IMR-90 (cell line): ENCODE results near the gene KCNAB1. TPM values are rescaled to one million over a fixed set of nuclear protein-coding genes. Genes with fewer than 3 reads are reported as not detected.

Source experiments
- ATAC-seq: fragments of 200-7000 bp; cut with Tn5 transposase; 2 replicates; pipeline ENCODE4 v1.9.1; 2020; ENCODE audit warnings: low read depth, mild to moderate bottlenecking, moderate library complexity
- BruUV-seq: library from RNA; stranded (reverse); fragments of 400-500 nt; replicated peaks from 2 replicates; lab custom pipeline; 2021; lab: Mats Ljungman, UMichigan
- CTCF ChIA-PET: fragments of 300-600 bp; formaldehyde crosslinking; extraction: SDS; loops from one replicate; lab custom pipeline; 2021; ENCODE audit warnings: antibody characterized with exemption; lab: Yijun Ruan, JAX
- POLR2A ChIA-PET: fragments of 300-600 bp; sonication (Branson Sonifier 250); formaldehyde crosslinking; loops from one replicate; lab custom pipeline; 2022; ENCODE audit warnings: antibody characterized with exemption; ENCODE audit not compliant: unreplicated experiment; lab: Charles Lee
- DNase-seq: peaks from one replicate; pipeline ENCODE4 v3.0.0; 2013
- H2AFZ ChIP-seq: replicated peaks from 2 replicates; pipeline ENCODE3; 2013; ENCODE audit warnings: low read length, mild to moderate bottlenecking; ENCODE audit not compliant: poor library complexity
- H2AK5ac ChIP-seq: 2 replicates; pipeline ENCODE4 v1.6.1; 2013; ENCODE audit warnings: low read depth, low read length, inconsistent platforms
- H2AK9ac ChIP-seq: replicated peaks from 2 replicates; pipeline ENCODE3; 2013; ENCODE audit warnings: mild to moderate bottlenecking, low read depth, low read length, moderate library complexity; ENCODE audit not compliant: poor library complexity
- H2BK120ac ChIP-seq: 2 replicates; pipeline ENCODE4 v1.6.1; 2013; ENCODE audit warnings: low read depth, low read length, inconsistent platforms
- H2BK15ac ChIP-seq: 3 replicates; pipeline ENCODE4 v1.6.1; 2013; ENCODE audit warnings: low read depth, low read length, inconsistent platforms
- H2BK20ac ChIP-seq: 2 replicates; pipeline ENCODE4 v1.6.1; 2013; ENCODE audit warnings: low read depth, mild to moderate bottlenecking, inconsistent platforms, low read length, moderate library complexity
- H2BK5ac ChIP-seq: 2 replicates; pipeline ENCODE4 v1.6.1; 2013; ENCODE audit warnings: mild to moderate bottlenecking, low read depth, low read length, inconsistent platforms; ENCODE audit not compliant: poor library complexity, severe bottlenecking
- H3K14ac ChIP-seq: replicated peaks from 2 replicates; pipeline ENCODE4 v1.6.1; 2013; ENCODE audit warnings: low read depth, low read length, inconsistent platforms
- H3K18ac ChIP-seq: 2 replicates; pipeline ENCODE4 v1.6.1; 2013; ENCODE audit warnings: low read depth, low read length, control low read depth
- H3K23ac ChIP-seq: 2 replicates; pipeline ENCODE4 v1.6.1; 2013; ENCODE audit warnings: low read depth, low read length, inconsistent platforms
- H3K27ac ChIP-seq: 2 replicates; pipeline ENCODE4 v1.5.1; 2013; ENCODE audit warnings: mild to moderate bottlenecking, control low read depth, low read length; ENCODE audit not compliant: insufficient read depth
- H3K27me3 ChIP-seq: 2 replicates; pipeline ENCODE4 v1.6.1; 2013; ENCODE audit warnings: low read length; ENCODE audit not compliant: control insufficient read depth, insufficient read depth
- H3K36me3 ChIP-seq: 2 replicates; pipeline ENCODE4 v1.6.1; 2013; ENCODE audit warnings: low read length, mixed read lengths; ENCODE audit not compliant: control insufficient read depth, insufficient read depth
- H3K4ac ChIP-seq: 2 replicates; pipeline ENCODE4 v1.6.1; 2013; ENCODE audit warnings: low read depth, low read length, inconsistent platforms
- H3K4me1 ChIP-seq: 2 replicates; pipeline ENCODE4 v1.6.1; 2013; ENCODE audit warnings: low read length, mixed read lengths; ENCODE audit not compliant: control insufficient read depth, insufficient read depth
- H3K4me2 ChIP-seq: 2 replicates; pipeline ENCODE4 v1.6.1; 2013; ENCODE audit warnings: low read depth, mild to moderate bottlenecking, control low read depth, low read length, moderate library complexity
- H3K4me3 ChIP-seq: 2 replicates; pipeline ENCODE4 v1.5.1; 2013; ENCODE audit warnings: low read depth, mild to moderate bottlenecking, control low read depth, low read length, moderate library complexity; ENCODE audit not compliant: insufficient read depth
- H3K56ac ChIP-seq: 2 replicates; pipeline ENCODE4 v1.6.1; 2013; ENCODE audit warnings: low read length, inconsistent platforms; ENCODE audit not compliant: insufficient read depth; ENCODE audit errors: extremely low read depth
- H3K79me1 ChIP-seq, 2 experiments: 2 replicates each; pipeline ENCODE4 v1.6.1; 2013; ENCODE audit warnings: low read length in 2 of 2, inconsistent platforms in 1 of 2, low read depth in 1 of 2
- H3K9ac ChIP-seq: 2 replicates; pipeline ENCODE4 v1.6.1; 2013; ENCODE audit warnings: low read depth, low read length, control low read depth
- H3K9me1 ChIP-seq: 2 replicates; pipeline ENCODE4 v1.6.1; 2013; ENCODE audit warnings: low read length, inconsistent platforms; ENCODE audit not compliant: insufficient read depth
- H3K9me3 ChIP-seq: 2 replicates; pipeline ENCODE4 v1.6.1; 2013; ENCODE audit warnings: low read length; ENCODE audit not compliant: control insufficient read depth, insufficient read depth
- H4K20me1 ChIP-seq: 2 replicates; pipeline ENCODE4 v1.6.1; 2013; ENCODE audit warnings: low read length, inconsistent platforms; ENCODE audit not compliant: insufficient read depth
- H4K5ac ChIP-seq: 2 replicates; pipeline ENCODE4 v1.6.1; 2013; ENCODE audit warnings: mild to moderate bottlenecking, low read depth, low read length, control low read depth
- H4K8ac ChIP-seq, 2 experiments: 2 replicates each; pipeline ENCODE4 v1.6.1; 2013; ENCODE audit warnings: low read depth in 2 of 2, low read length in 2 of 2, control low read depth in 1 of 2, inconsistent platforms in 1 of 2
- H4K91ac ChIP-seq: 2 replicates; pipeline ENCODE4 v1.6.1; 2013; ENCODE audit warnings: low read depth, low read length, inconsistent platforms; ENCODE audit not compliant: insufficient read depth
- NFE2L2 ChIP-seq: fragments of 150-350 bp; IDR thresholded peaks from 2 replicates; pipeline ENCODE4 v1.6.1; 2016; ENCODE audit warnings: low read depth, mild to moderate bottlenecking, low read length
- RAD21 ChIP-seq: IDR thresholded peaks from 2 replicates; pipeline ENCODE4 v1.6.1; 2012; ENCODE audit warnings: low read length, improper control_type of control experiment
- RCOR1 ChIP-seq: IDR thresholded peaks from 2 replicates; pipeline ENCODE4 v1.6.1; 2012; ENCODE audit warnings: mild to moderate bottlenecking, low read length, improper control_type of control experiment; ENCODE audit not compliant: insufficient replicate concordance
- WGBS, 2 experiments: methylation state at CpG; one replicate each; pipeline versions ENCODE4 v1.1.5 to v1.1.7; 2013; ENCODE audit warnings: missing lambda C conversion rate in 2 of 2; ENCODE audit not compliant: insufficient read length in 1 of 2; ENCODE audit errors: extremely low coverage in 2 of 2; 5-methylcytosine and 5-hydroxymethylcytosine counted together
- dilution Hi-C: fragments of 300-500 bp; cut with HindIII; formaldehyde crosslinking; loops from one replicate; pipeline ENCODE4 v1.14.3; 2018; ENCODE audit warnings: low sequenced_read_pairs; ENCODE audit not compliant: unreplicated experiment
- in situ Hi-C: fragments of 300-500 bp; cut with MboI; formaldehyde crosslinking; loops from 3 replicates; pipeline ENCODE4 v1.14.3; 2019; ENCODE audit warnings: low sequenced_read_pairs, inconsistent platforms, mixed read lengths
- intact Hi-C: fragments of 100-400 bp; cut with micrococcal nuclease; formaldehyde crosslinking; loops from 2 replicates; pipeline ENCODE4 v1.10.0; 2022
- polyA plus RNA-seq, 3 experiments: library from polyadenylated mRNA; depleted of rRNA; stranded (reverse); fragments of >200 nt; gene quantifications; 2 replicates each; pipeline ENCODE4 v1.2.3, GENCODE V29; 2012; ENCODE audit warnings: low replicate concordance in 1 of 3
- total RNA-seq: library from RNA; depleted of rRNA; stranded (reverse); fragments of >200 nt; gene quantifications from 2 replicates; pipeline ENCODE4 v1.2.3, GENCODE V29; 2012

The KCNAB1 gene
- total and polyA plus RNA-seq, 2 of the 4 experiments (the other 2 are of a cell fraction), result under 0.01 to 0.07 TPM

GRCh38 chr3:156341831-156342416 lies 221.5 kb downstream of the KCNAB1 start:
- Histone ChIP-seq H2BK15ac (no peak overlapping the region), H4K20me1 (no peaks in the 10 kb centered on the region), H3K36me3 (no peaks in the 10 kb centered on the region), H3K27ac (no peak overlapping the region), H3K9me1 (no peaks in the 10 kb centered on the region), H2AK9ac (no peak overlapping the region), H2AFZ (no peak overlapping the region), H2AK5ac (no peak overlapping the region), H2BK5ac (no peak overlapping the region), H3K23ac (no peak overlapping the region), H3K4ac (no peak overlapping the region), H3K9me3 (no peaks in the 10 kb centered on the region), H3K27me3 (peaks cover 3% of the 10 kb centered on the region; the same call in 1 of the 2 replicates), H3K4me2 (no peak overlapping the region), H2BK120ac (no peak overlapping the region), H4K8ac (no peak overlapping the region), H3K4me1 (no peaks in the 10 kb centered on the region), H3K79me1 (no peaks in the 10 kb centered on the region), H3K4me3 (no peak overlapping the region), H2BK20ac (no peak overlapping the region), H4K91ac (no peak overlapping the region), H3K9ac (no peak overlapping the region), H3K18ac (no peak overlapping the region), H4K5ac (no peak overlapping the region), H3K14ac (no peak overlapping the region), H3K56ac (no peak overlapping the region)
- no TSS peak for BruUV-seq
- intact Hi-C loops, result no loop called here
- in situ Hi-C loops, result no loop called here
- WGBS, 2 experiments, result 20% methylated on average over 1 of the region's 6 CpGs; no CpG with 5 or more reads in 1 of the 2 experiments
- no peak for TF ChIP-seq NFE2L2
- TF ChIP-seq RAD21, result no peak
- no peak for TF ChIP-seq RCOR1
- dilution Hi-C loops, result no loop called here
- ATAC-seq (no peak), DNase-seq (no peak)
- POLR2A ChIA-PET, result no interaction called here
- CTCF ChIA-PET, result interaction anchor here (1.5 kb wide), 1 partner anchor 11 kb away, joined by 4 read pairs; no protein-coding TSS in a partner anchor
